Measurements from ENCODE around the gene THSD7B.

GRCh38 chr2:136727973-136728699 is 37.2 kb upstream of the THSD7B start:
- TF ChIP-seq GATA2 (IDR thresholded peaks at IDR 0.05; ENCODE audit: low read depth, low read length): no peak
- TF ChIP-seq GATA3 (IDR thresholded peaks at IDR 0.05; ENCODE audit: low read depth, low read length): no peak
